HG02571 (cell line): ENCODE results near the gene ZNF273.

Source experiments
- ATAC-seq: cut with Tn5 transposase; IDR thresholded peaks from one replicate; pipeline ENCODE4 v1.9.1; 2021; ENCODE audit warnings: mild to moderate bottlenecking, moderate library complexity; ENCODE audit not compliant: unreplicated experiment

The ZNF273 gene

GRCh38 chr7:64876792-64877713 lies 26.0 kb upstream of the ZNF273 start:
- no peak for ATAC-seq

- no peak for ATAC-seq
Observed at GRCh38 chr7:64877714-64878610, 25.1 kb upstream of the ZNF273 start.

GRCh38 chr7:64878684-64879083 lies 24.4 kb upstream of the ZNF273 start:
- no peak for ATAC-seq

GRCh38 chr7:64879086-64879730 lies 23.9 kb upstream of the ZNF273 start:
- ATAC-seq: no peak

- no peak for ATAC-seq
Observed at GRCh38 chr7:64879800-64880199, 23.3 kb upstream of the ZNF273 start.

- ATAC-seq: no peak
Observed at GRCh38 chr7:64880322-64881297, 22.5 kb upstream of the ZNF273 start.

- no peak for ATAC-seq
Observed at GRCh38 chr7:64881461-64882287, 21.4 kb upstream of the ZNF273 start.

GRCh38 chr7:64882341-64883112 lies 20.5 kb upstream of the ZNF273 start:
- ATAC-seq: no peak

GRCh38 chr7:64883113-64883905 lies 19.8 kb upstream of the ZNF273 start:
- ATAC-seq: no peak

- no peak for ATAC-seq
Observed at GRCh38 chr7:64884085-64884912, 18.8 kb upstream of the ZNF273 start.

- no peak for ATAC-seq
Observed at GRCh38 chr7:64884913-64885370, 18.1 kb upstream of the ZNF273 start.

- no peak for ATAC-seq
Observed at GRCh38 chr7:64885520-64886240, 17.4 kb upstream of the ZNF273 start.

GRCh38 chr7:64886956-64887545 lies 16.0 kb upstream of the ZNF273 start:
- no peak for ATAC-seq

- ATAC-seq: no peak
Observed at GRCh38 chr7:64887756-64888508, 15.1 kb upstream of the ZNF273 start.

GRCh38 chr7:64888561-64888900 lies 14.5 kb upstream of the ZNF273 start:
- ATAC-seq: no peak
